ENCODE results near the gene CENPA.

CENPA gene

GRCh38 chr2:26763019-26763418, 22.8 kb upstream of the CENPA start:
- no peak for DNase-seq

GRCh38 chr2:26764078-26764887, 21.6 kb upstream of the CENPA start, which contains the start of gene SLC35F6:
TSS of gene SLC35F6 (plus strand) at chr2:26764284. CDS start at chr2:26764350, 66 bp downstream.
- DNase-seq: peak; percentile 86

- DNase-seq: no peak
Observed at GRCh38 chr2:26764906-26765305, 20.9 kb upstream of the CENPA start.

- DNase-seq: no peak
Observed at GRCh38 chr2:26765475-26766200, 20.2 kb upstream of the CENPA start.

- no peak for DNase-seq
Observed at GRCh38 chr2:26767129-26767528, 18.7 kb upstream of the CENPA start.

- DNase-seq: no peak
Observed at GRCh38 chr2:26767894-26768487, 17.9 kb upstream of the CENPA start.

- no peak for DNase-seq
Observed at GRCh38 chr2:26768759-26769088, 17.1 kb upstream of the CENPA start.

- peak; percentile 13 for DNase-seq
Observed at GRCh38 chr2:26769089-26769761, 16.6 kb upstream of the CENPA start.

- DNase-seq: peak; percentile 51
Observed at GRCh38 chr2:26770986-26771586, 14.8 kb upstream of the CENPA start.

GRCh38 chr2:26772064-26773001, 13.5 kb upstream of the CENPA start:
- peak; percentile 41 for DNase-seq

- DNase-seq: no peak
Observed at GRCh38 chr2:26776195-26776800, 9.6 kb upstream of the CENPA start.

GRCh38 chr2:26778098-26778497, 7.8 kb upstream of the CENPA start:
- DNase-seq: no peak

GRCh38 chr2:26778507-26778906, 7.3 kb upstream of the CENPA start:
- no peak for DNase-seq

- DNase-seq: no peak
Observed at GRCh38 chr2:26780203-26780760, 5.6 kb upstream of the CENPA start.

- no peak for DNase-seq
Observed at GRCh38 chr2:26782876-26783704, 2.8 kb upstream of the CENPA start.

GRCh38 chr2:26784570-26785234, 1.2 kb upstream of the CENPA start:
- no peak for DNase-seq

- DNase-seq: peak; percentile 45
Observed at GRCh38 chr2:26786207-26787028, 562 bp downstream of the CENPA start.

GRCh38 chr2:26792720-26793119, 6.9 kb downstream of the CENPA start:
- no peak for DNase-seq

Data from activated CD4-positive, alpha-beta T cell treated with anti-CD3 and anti-CD28 coated beads for 48 hours (primary cell).